Chondrocyte (in vitro differentiated cells): ENCODE results near the gene GRIP1. TPM values are rescaled to one million over a fixed set of nuclear protein-coding genes. Genes with fewer than 3 reads are reported as not detected.

Experiments
- DNase-seq: peaks from one replicate; pipeline ENCODE4 v3.0.0; 2021; ENCODE audit warnings: mixed read lengths, low spot score
- H3K27ac Mint-ChIP-seq: one replicate; pipeline ENCODE4 v1.8.0; 2021; ENCODE audit warnings: mild to moderate bottlenecking, moderate library complexity, mixed read lengths; ENCODE audit not compliant: unreplicated experiment
- H3K27me3 Mint-ChIP-seq: 2 replicates; pipeline ENCODE4 v1.8.0; 2021; ENCODE audit warnings: low read depth, mixed read lengths
- H3K36me3 Mint-ChIP-seq: 2 replicates; pipeline ENCODE4 v1.8.0; 2021; ENCODE audit warnings: low read depth, mixed read lengths
- H3K4me1 Mint-ChIP-seq: 2 replicates; pipeline ENCODE4 v1.8.0; 2021; ENCODE audit warnings: low read depth, mild to moderate bottlenecking, mixed read lengths
- H3K4me3 Mint-ChIP-seq: one replicate; pipeline ENCODE4 v1.8.0; 2021; ENCODE audit warnings: mild to moderate bottlenecking, moderate library complexity, mixed read lengths; ENCODE audit not compliant: unreplicated experiment
- H3K9me3 Mint-ChIP-seq: 2 replicates; pipeline ENCODE4 v1.8.0; 2021; ENCODE audit warnings: low read depth, mixed read lengths
- total RNA-seq: library from RNA; stranded (reverse); gene quantifications from 3 replicates; pipeline ENCODE4 v1.2.1, GENCODE V29; 2021
- TF ChIP-seq, protein P1 (sequence below): fragments of 200-600 bp; sonication (generic); IDR thresholded peaks from 2 replicates; pipeline ENCODE4 v1.5.0; 2021; ENCODE audit warnings: antibody characterized with exemption, mild to moderate bottlenecking, moderate library complexity

GRIP1 gene
- total RNA-seq, 1 donor from 2014 or later, result 5.0 TPM

DNA sequence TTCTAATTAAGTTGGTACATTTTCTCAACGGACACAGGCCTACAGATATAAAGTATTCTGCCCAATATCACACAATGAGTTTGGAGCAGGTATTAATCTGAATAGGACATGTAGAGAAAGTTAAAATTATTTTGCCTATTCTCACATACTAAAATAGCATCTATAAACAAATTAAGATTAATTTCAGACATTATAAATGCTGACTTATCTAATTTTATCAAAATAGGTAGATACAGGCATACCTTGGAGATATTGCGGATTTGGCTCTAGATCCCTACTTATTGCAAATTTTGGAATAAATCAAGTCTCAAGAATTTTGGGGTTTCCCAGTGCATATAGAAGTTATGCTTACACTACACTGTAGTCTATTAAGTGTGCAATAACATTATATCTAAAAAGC lies 41.0 kb upstream of the GRIP1 start:
- H3K36me3 Mint-ChIP-seq, result no peaks in the 10 kb centered on the region
- H3K4me3 Mint-ChIP-seq, result no peak overlapping the region
- no peak overlapping the region for H3K27ac Mint-ChIP-seq
- DNase-seq, result no peak
- H3K27me3 Mint-ChIP-seq, result no peaks in the 10 kb centered on the region
- peaks cover 5% of the 10 kb centered on the region for H3K9me3 Mint-ChIP-seq
- TF ChIP-seq, protein P1, sequence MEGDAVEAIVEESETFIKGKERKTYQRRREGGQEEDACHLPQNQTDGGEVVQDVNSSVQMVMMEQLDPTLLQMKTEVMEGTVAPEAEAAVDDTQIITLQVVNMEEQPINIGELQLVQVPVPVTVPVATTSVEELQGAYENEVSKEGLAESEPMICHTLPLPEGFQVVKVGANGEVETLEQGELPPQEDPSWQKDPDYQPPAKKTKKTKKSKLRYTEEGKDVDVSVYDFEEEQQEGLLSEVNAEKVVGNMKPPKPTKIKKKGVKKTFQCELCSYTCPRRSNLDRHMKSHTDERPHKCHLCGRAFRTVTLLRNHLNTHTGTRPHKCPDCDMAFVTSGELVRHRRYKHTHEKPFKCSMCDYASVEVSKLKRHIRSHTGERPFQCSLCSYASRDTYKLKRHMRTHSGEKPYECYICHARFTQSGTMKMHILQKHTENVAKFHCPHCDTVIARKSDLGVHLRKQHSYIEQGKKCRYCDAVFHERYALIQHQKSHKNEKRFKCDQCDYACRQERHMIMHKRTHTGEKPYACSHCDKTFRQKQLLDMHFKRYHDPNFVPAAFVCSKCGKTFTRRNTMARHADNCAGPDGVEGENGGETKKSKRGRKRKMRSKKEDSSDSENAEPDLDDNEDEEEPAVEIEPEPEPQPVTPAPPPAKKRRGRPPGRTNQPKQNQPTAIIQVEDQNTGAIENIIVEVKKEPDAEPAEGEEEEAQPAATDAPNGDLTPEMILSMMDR, result no peak
- H3K4me1 Mint-ChIP-seq, result no peaks in the 10 kb centered on the region

DNA sequence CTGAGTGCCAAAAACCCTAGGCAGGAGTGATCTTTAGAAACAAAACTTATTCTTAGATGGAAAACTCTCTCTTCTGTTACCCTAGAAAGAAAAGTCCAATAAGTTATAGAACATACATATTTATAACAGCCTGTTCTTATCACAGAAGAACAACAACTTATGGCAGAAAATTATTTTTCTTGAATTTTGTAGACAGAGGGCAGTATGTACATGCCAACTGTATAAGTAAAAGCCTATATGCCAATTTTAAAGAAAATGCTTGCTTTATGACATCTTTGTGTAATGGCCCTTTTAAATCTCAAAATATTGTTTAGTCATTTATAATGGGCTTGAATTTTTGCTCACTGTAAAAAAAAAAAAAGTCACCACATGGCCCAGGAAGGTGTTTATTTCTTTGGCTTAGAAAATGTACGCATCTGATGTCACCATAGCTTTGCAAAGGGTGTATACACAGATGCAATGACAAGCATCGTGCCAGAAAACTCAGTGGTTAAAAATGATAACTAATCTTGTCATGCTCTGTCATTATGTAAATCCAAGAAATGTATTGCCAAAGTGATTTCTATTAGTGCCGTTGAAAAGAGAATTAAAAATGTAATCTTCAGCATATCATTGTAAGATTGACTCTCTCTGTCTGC lies 38.3 kb upstream of the GRIP1 start:
- TF ChIP-seq, protein P1, result peak; percentile 63
- no peaks in the 10 kb centered on the region for H3K27me3 Mint-ChIP-seq
- H3K36me3 Mint-ChIP-seq, result no peaks in the 10 kb centered on the region
- no peak overlapping the region for H3K27ac Mint-ChIP-seq
- peaks cover 5% of the 10 kb centered on the region for H3K9me3 Mint-ChIP-seq
- H3K4me3 Mint-ChIP-seq, result no peak overlapping the region
- no peaks in the 10 kb centered on the region for H3K4me1 Mint-ChIP-seq
- DNase-seq, result no peak

DNA sequence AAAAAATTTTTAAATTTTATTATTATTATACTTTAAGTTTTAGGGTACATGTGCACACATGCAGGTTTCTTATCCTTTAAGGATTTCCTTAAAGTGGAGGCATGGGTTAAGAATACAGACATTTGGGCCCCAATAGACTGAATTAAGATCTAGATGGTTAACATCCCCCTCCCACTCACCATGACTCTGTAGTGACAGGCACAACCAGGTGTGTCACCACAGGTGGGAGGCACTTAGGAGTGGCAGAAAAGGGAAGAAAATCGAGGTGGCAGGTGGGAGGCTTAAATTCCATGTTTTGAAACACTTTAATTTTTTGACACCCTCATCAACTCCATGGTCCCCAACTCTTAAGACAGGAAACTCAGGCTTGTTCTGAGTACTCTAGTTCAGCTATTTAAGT lies 37.6 kb upstream of the GRIP1 start:
- H3K9me3 Mint-ChIP-seq, result peaks cover 5% of the 10 kb centered on the region
- H3K4me1 Mint-ChIP-seq, result no peaks in the 10 kb centered on the region
- H3K36me3 Mint-ChIP-seq, result no peaks in the 10 kb centered on the region
- TF ChIP-seq, protein P1, result no peak
- H3K27ac Mint-ChIP-seq, result no peak overlapping the region
- H3K27me3 Mint-ChIP-seq, result no peaks in the 10 kb centered on the region
- H3K4me3 Mint-ChIP-seq, result no peak overlapping the region
- no peak for DNase-seq

DNA sequence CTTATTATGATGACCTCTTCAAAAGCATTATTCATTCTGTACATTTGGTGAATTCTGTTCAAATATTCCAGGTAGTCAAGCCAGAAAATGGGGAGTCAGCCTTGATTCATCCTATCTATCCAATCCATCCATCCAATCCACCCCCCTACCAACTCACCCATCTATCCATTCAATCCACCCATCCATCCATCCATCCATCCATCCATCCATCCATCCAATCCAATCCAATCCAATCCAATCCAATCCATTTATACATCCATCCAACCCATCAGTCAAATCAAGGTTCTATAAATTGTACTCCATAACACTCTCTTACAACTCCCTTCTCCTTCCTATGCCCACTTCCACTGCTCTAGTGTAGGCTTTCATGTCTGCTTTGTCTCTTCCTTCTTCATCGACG lies 35.8 kb upstream of the GRIP1 start:
- no peak for DNase-seq
- H3K4me1 Mint-ChIP-seq, result no peaks in the 10 kb centered on the region
- H3K9me3 Mint-ChIP-seq, result no peaks in the 10 kb centered on the region
- no peaks in the 10 kb centered on the region for H3K36me3 Mint-ChIP-seq
- TF ChIP-seq, protein P1, result no peak
- H3K27ac Mint-ChIP-seq, result no peak overlapping the region
- no peaks in the 10 kb centered on the region for H3K27me3 Mint-ChIP-seq
- H3K4me3 Mint-ChIP-seq, result no peak overlapping the region

DNA sequence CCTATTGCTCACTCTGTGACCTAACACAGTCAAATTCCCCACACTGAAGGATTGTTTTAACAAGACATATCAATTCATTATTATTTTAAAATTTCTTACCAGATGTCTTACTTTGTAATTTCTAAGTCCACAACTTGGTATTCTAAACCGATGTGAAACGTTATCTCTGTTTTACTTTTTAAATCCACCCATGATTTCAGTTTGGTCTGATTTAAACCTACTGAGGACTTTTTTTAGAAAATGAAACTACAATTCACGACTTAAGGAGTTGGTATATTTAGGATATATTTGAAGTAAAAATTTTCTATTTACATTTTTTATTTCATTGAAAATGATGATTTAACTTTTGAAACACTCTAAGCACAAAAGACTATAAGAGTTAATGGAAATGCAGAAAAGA lies 35.1 kb upstream of the GRIP1 start:
- Mint-ChIP-seq H3K27ac (no peak overlapping the region), H3K9me3 (no peaks in the 10 kb centered on the region), H3K4me1 (no peaks in the 10 kb centered on the region), H3K27me3 (peaks cover 2% of the 10 kb centered on the region), H3K4me3 (no peak overlapping the region), H3K36me3 (no peaks in the 10 kb centered on the region)
- TF ChIP-seq, protein P1, result no peak
- DNase-seq, result no peak
